ENCODE data around the gene CXXC5.

Gene CXXC5

GRCh38 chr5:139642891-139643871, 5.0 kb upstream of the CXXC5 start:
- H3K4me3 ChIP-seq (ENCODE audit: low read depth, low read length): no peak overlapping the region
- TF ChIP-seq CTCF (IDR thresholded peaks at IDR 0.05; ENCODE audit: borderline replicate concordance, insufficient read depth, low read depth, low read length): no peak

GRCh38 chr5:139644001-139644456, 4.1 kb upstream of the CXXC5 start:
- no peak overlapping the region for H3K4me3 ChIP-seq (ENCODE audit: low read depth, low read length)
- TF ChIP-seq CTCF (IDR thresholded peaks at IDR 0.05; ENCODE audit: borderline replicate concordance, insufficient read depth, low read depth, low read length): no peak

GRCh38 chr5:139644646-139645429, 3.3 kb upstream of the CXXC5 start:
- H3K4me3 ChIP-seq (ENCODE audit: low read depth, low read length): no peak overlapping the region
- no peak for TF ChIP-seq CTCF (IDR thresholded peaks at IDR 0.05; ENCODE audit: borderline replicate concordance, insufficient read depth, low read depth, low read length)

GRCh38 chr5:139645430-139645871, 2.7 kb upstream of the CXXC5 start:
- no peak for TF ChIP-seq CTCF (IDR thresholded peaks at IDR 0.05; ENCODE audit: borderline replicate concordance, insufficient read depth, low read depth, low read length)
- H3K4me3 ChIP-seq (ENCODE audit: low read depth, low read length): no peak overlapping the region

GRCh38 chr5:139646111-139646510, 2.0 kb upstream of the CXXC5 start:
- TF ChIP-seq CTCF (IDR thresholded peaks at IDR 0.05; ENCODE audit: borderline replicate concordance, insufficient read depth, low read depth, low read length): no peak
- H3K4me3 ChIP-seq (ENCODE audit: low read depth, low read length): no peak overlapping the region

GRCh38 chr5:139646912-139647505, 1.1 kb upstream of the CXXC5 start:
- no peak overlapping the region for H3K4me3 ChIP-seq (ENCODE audit: low read depth, low read length)
- no peak for TF ChIP-seq CTCF (IDR thresholded peaks at IDR 0.05; ENCODE audit: borderline replicate concordance, insufficient read depth, low read depth, low read length)
